ENCODE results near the gene EPM2AIP1. TPM values are rescaled to one million over a fixed set of nuclear protein-coding genes. Genes with fewer than 3 reads are reported as not detected.
"Not testable (repeated sequence)": the region's sequence is repeated elsewhere in the genome, so short reads cannot be mapped to it uniquely, and the experiment has no call there.

EPM2AIP1 gene
- total RNA-seq, 1 donor from 2014 or later: 49.1 TPM

- DNase-seq (ENCODE audit: low spot score): peak; percentile 100
Measured at GRCh38 chr3:36993326-36994283, 674 bp upstream of the EPM2AIP1 start, which contains the start of gene MLH1. Gene MLH1 (plus strand): TSS chr3:36993518. CDS start chr3:36993548, 30 bp downstream.

GRCh38 chr3:36991923-36992805, 767 bp downstream of the EPM2AIP1 start:
- DNase-seq (ENCODE audit: low spot score): peak; percentile 66

- no peak for DNase-seq (ENCODE audit: low spot score)
Measured at GRCh38 chr3:36991147-36991546, 1.8 kb downstream of the EPM2AIP1 start.

GRCh38 chr3:36989568-36989967, 3.4 kb downstream of the EPM2AIP1 start:
- no peak for DNase-seq (ENCODE audit: low spot score)

GRCh38 chr3:36989005-36989404, 3.9 kb downstream of the EPM2AIP1 start:
- DNase-seq (ENCODE audit: low spot score): no peak

GRCh38 chr3:36988356-36988755, 4.6 kb downstream of the EPM2AIP1 start:
- no peak for DNase-seq (ENCODE audit: low spot score)

GRCh38 chr3:36981006-36981405, 11.9 kb downstream of the EPM2AIP1 start:
- no peak for DNase-seq (ENCODE audit: low spot score)

GRCh38 chr3:36973139-36973538, 19.8 kb downstream of the EPM2AIP1 start:
- DNase-seq (ENCODE audit: low spot score): no peak

GRCh38 chr3:36972163-36972562, 20.8 kb downstream of the EPM2AIP1 start:
- no peak for DNase-seq (ENCODE audit: low spot score)

- peak; percentile 90 for DNase-seq (ENCODE audit: low spot score)
Measured at GRCh38 chr3:36969540-36970432, 23.1 kb downstream of the EPM2AIP1 start.

- DNase-seq (ENCODE audit: low spot score): no peak
Measured at GRCh38 chr3:36969085-36969484, 23.8 kb downstream of the EPM2AIP1 start.

GRCh38 chr3:36965440-36965839, 27.5 kb downstream of the EPM2AIP1 start:
- DNase-seq (ENCODE audit: low spot score): peak; percentile 72

- DNase-seq (ENCODE audit: low spot score): no peak
Measured at GRCh38 chr3:36964817-36965216, 28.1 kb downstream of the EPM2AIP1 start.

GRCh38 chr3:36964331-36964730, 28.6 kb downstream of the EPM2AIP1 start:
- DNase-seq (ENCODE audit: low spot score): no peak

- not testable (repeated sequence) for DNase-seq (ENCODE audit: low spot score)
Measured at GRCh38 chr3:36963008-36963407, 29.9 kb downstream of the EPM2AIP1 start.

GRCh38 chr3:36960502-36960901, 32.4 kb downstream of the EPM2AIP1 start:
- DNase-seq (ENCODE audit: low spot score): no peak

GRCh38 chr3:36959821-36960220, 33.1 kb downstream of the EPM2AIP1 start:
- no peak for DNase-seq (ENCODE audit: low spot score)

GRCh38 chr3:36957862-36958686, 34.9 kb downstream of the EPM2AIP1 start:
- no peak for DNase-seq (ENCODE audit: low spot score)

- no peak for DNase-seq (ENCODE audit: low spot score)
Measured at GRCh38 chr3:36957063-36957462, 35.9 kb downstream of the EPM2AIP1 start.

GRCh38 chr3:36956155-36956554, 36.8 kb downstream of the EPM2AIP1 start:
- no peak for DNase-seq (ENCODE audit: low spot score)

All from umbilical cord (tissue), 2 donors.